Measurements from ENCODE around the gene SLC25A51.

SLC25A51 gene

GRCh38 chr9:37938121-37938891 lies 34.4 kb upstream of the SLC25A51 start:
- DNase-seq (ENCODE audit: extremely low spot score, insufficient read length, low read depth) = no peak

GRCh38 chr9:37937366-37937765 lies 33.4 kb upstream of the SLC25A51 start:
- DNase-seq (ENCODE audit: extremely low spot score, insufficient read length, low read depth) (no peak), FAIRE-seq (no peak)

More at GRCh38 chr9:37938121-37938891, 34.4 kb upstream of the SLC25A51 start:
- no peak for FAIRE-seq

- DNase-seq (ENCODE audit: extremely low spot score, insufficient read length, low read depth) = no peak
- FAIRE-seq = no peak
Observed at GRCh38 chr9:37936965-37937364, 33.0 kb upstream of the SLC25A51 start.

- FAIRE-seq (no peak), DNase-seq (ENCODE audit: extremely low spot score, insufficient read length, low read depth) (no peak)
Observed at GRCh38 chr9:37936376-37936775, 32.4 kb upstream of the SLC25A51 start.

GRCh38 chr9:37935096-37935495 lies 31.2 kb upstream of the SLC25A51 start:
- no peak for DNase-seq (ENCODE audit: extremely low spot score, insufficient read length, low read depth)
- no peak for FAIRE-seq

GRCh38 chr9:37931592-37931991 lies 27.7 kb upstream of the SLC25A51 start:
- DNase-seq (ENCODE audit: extremely low spot score, insufficient read length, low read depth) (no peak), FAIRE-seq (no peak)

GRCh38 chr9:37929441-37929895 lies 25.5 kb upstream of the SLC25A51 start:
- DNase-seq (ENCODE audit: extremely low spot score, insufficient read length, low read depth) (no peak), FAIRE-seq (no peak)

GRCh38 chr9:37928552-37929430 lies 24.9 kb upstream of the SLC25A51 start:
- FAIRE-seq (no peak), DNase-seq (ENCODE audit: extremely low spot score, insufficient read length, low read depth) (no peak)

- no peak for FAIRE-seq
- no peak for DNase-seq (ENCODE audit: extremely low spot score, insufficient read length, low read depth)
Observed at GRCh38 chr9:37927601-37928551, 23.9 kb upstream of the SLC25A51 start.

GRCh38 chr9:37927132-37927531 lies 23.2 kb upstream of the SLC25A51 start:
- DNase-seq (ENCODE audit: extremely low spot score, insufficient read length, low read depth) (no peak), FAIRE-seq (no peak)

GRCh38 chr9:37926737-37927118 lies 22.8 kb upstream of the SLC25A51 start:
- DNase-seq (ENCODE audit: extremely low spot score, insufficient read length, low read depth) = no peak
- FAIRE-seq = no peak

- DNase-seq (ENCODE audit: extremely low spot score, insufficient read length, low read depth) (no peak), FAIRE-seq (no peak)
Observed at GRCh38 chr9:37925786-37926736, 22.1 kb upstream of the SLC25A51 start.

- FAIRE-seq (no peak), DNase-seq (ENCODE audit: extremely low spot score, insufficient read length, low read depth) (no peak)
Observed at GRCh38 chr9:37925006-37925405, 21.1 kb upstream of the SLC25A51 start.

GRCh38 chr9:37924538-37924937 lies 20.6 kb upstream of the SLC25A51 start:
- FAIRE-seq = no peak
- no peak for DNase-seq (ENCODE audit: extremely low spot score, insufficient read length, low read depth)

GRCh38 chr9:37923796-37924427 lies 20.0 kb upstream of the SLC25A51 start:
- no peak for FAIRE-seq
- no peak for DNase-seq (ENCODE audit: extremely low spot score, insufficient read length, low read depth)

- DNase-seq (ENCODE audit: extremely low spot score, insufficient read length, low read depth) (no peak), FAIRE-seq (no peak)
Observed at GRCh38 chr9:37923118-37923795, 19.3 kb upstream of the SLC25A51 start.

GRCh38 chr9:37922363-37923117 lies 18.6 kb upstream of the SLC25A51 start:
- no peak for DNase-seq (ENCODE audit: extremely low spot score, insufficient read length, low read depth)
- no peak for FAIRE-seq
